ENCODE measurements around the gene AOPEP.

GRCh38 chr9:94824411-94824810, 97.9 kb downstream of the AOPEP start:
- TF ChIP-seq, protein P1, sequence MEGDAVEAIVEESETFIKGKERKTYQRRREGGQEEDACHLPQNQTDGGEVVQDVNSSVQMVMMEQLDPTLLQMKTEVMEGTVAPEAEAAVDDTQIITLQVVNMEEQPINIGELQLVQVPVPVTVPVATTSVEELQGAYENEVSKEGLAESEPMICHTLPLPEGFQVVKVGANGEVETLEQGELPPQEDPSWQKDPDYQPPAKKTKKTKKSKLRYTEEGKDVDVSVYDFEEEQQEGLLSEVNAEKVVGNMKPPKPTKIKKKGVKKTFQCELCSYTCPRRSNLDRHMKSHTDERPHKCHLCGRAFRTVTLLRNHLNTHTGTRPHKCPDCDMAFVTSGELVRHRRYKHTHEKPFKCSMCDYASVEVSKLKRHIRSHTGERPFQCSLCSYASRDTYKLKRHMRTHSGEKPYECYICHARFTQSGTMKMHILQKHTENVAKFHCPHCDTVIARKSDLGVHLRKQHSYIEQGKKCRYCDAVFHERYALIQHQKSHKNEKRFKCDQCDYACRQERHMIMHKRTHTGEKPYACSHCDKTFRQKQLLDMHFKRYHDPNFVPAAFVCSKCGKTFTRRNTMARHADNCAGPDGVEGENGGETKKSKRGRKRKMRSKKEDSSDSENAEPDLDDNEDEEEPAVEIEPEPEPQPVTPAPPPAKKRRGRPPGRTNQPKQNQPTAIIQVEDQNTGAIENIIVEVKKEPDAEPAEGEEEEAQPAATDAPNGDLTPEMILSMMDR (conservative IDR thresholded peaks at IDR 0.05), result no peak
- TF ChIP-seq ZFX (IDR thresholded peaks at IDR 0.05), result no peak
